Measurements from ENCODE around the gene APMAP. TPM values are rescaled to one million over a fixed set of nuclear protein-coding genes. Genes with fewer than 3 reads are reported as not detected.

Gene APMAP
- total RNA-seq, 2 experiments from 2014 or later: 47.9 to 48.8 TPM

DNA sequence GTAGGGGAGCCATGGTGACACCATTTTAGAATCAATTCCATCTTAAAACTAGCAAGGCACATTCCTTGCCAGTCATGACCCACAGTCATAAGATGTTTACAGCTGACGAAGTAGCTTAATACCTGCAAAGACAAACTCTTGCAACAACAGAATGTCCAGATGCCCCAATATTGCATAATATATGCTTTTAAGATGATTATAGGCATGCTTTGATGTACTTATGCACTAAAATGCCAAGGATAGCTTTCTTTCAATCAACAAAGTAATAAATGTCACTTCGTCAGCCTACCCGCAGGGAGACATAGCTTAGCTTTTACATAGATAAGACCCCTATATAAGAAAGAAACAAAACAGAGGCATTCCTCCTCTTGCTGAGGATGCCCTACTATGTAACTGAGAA, 38.7 kb upstream of the APMAP start:
- no peaks in the 10 kb centered on the region for H3K9me3 Mint-ChIP-seq
- DNase-seq: no peak
- H3K4me1 Mint-ChIP-seq: peaks cover 21% of the 10 kb centered on the region
- no peaks in the 10 kb centered on the region for H3K27me3 Mint-ChIP-seq
- H3K27ac Mint-ChIP-seq: no peak overlapping the region
- H3K36me3 Mint-ChIP-seq: peaks cover 4% of the 10 kb centered on the region
- no peak overlapping the region for H3K4me3 Mint-ChIP-seq

DNA sequence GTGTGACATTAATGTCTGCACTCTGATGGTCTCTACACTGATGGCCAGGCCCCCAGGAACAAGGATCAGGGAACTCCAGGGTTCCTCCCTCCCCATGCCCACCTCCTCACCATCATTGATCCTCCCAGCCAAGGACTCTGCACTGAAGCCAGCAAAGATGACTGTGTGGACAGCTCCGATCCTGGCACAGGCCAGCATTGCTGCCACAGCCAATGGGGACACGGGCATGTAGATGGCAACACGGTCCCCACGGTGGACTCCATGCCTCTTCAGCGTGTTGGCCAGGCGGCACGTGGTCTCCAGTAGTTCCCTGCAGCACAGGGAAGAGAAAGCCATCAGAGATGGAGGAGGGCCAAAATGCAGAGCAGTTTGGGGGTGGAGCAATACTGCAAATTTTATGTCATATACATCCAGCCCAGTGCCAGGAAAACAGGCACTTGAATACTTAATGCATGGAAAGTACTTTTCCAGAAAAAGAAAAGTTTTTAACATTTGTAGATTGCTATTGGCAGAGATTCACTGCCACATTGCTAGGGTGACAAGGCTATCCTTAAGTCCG, 38.2 kb upstream of the APMAP start:
- H3K9me3 Mint-ChIP-seq: no peaks in the 10 kb centered on the region
- H3K27ac Mint-ChIP-seq: no peak overlapping the region
- no peaks in the 10 kb centered on the region for H3K27me3 Mint-ChIP-seq
- peaks cover 16% of the 10 kb centered on the region for H3K4me1 Mint-ChIP-seq
- DNase-seq: no peak
- peaks cover 4% of the 10 kb centered on the region for H3K36me3 Mint-ChIP-seq
- H3K4me3 Mint-ChIP-seq: no peak overlapping the region

DNA sequence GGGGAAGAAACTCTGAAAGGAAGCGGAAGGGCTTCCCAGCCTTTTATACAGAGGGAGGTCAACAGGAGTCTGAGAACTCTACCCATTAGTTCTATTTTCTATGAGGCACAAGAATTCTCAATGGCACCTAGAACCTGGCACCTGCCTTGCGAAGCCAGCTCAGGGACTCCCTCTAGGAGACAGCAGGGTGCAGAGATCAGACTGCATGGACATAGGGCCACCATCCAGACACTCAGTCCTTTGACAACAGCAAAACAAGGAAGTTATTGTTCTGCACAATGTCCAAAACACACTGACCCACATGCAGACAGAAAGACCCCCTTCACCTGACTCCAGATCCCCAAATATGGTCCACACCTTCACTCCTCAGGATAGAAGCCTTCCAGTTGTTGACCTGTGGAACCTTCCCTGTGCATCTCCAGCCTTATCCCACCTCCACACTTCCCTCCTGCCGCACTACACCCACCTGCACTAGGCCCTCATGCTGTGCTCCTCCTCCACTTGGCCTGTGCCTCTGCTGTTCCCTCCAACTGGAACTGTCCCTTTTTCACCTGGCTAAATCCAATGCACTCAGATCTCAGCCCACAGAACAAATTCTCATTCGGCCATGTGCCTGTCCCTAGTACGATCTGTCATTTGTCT, 37.6 kb upstream of the APMAP start:
- Mint-ChIP-seq H3K9me3 (no peaks in the 10 kb centered on the region), H3K27me3 (no peaks in the 10 kb centered on the region), H3K36me3 (peaks cover 4% of the 10 kb centered on the region), H3K4me1 (peaks cover 12% of the 10 kb centered on the region), H3K4me3 (no peak overlapping the region), H3K27ac (no peak overlapping the region)
- no peak for DNase-seq

DNA sequence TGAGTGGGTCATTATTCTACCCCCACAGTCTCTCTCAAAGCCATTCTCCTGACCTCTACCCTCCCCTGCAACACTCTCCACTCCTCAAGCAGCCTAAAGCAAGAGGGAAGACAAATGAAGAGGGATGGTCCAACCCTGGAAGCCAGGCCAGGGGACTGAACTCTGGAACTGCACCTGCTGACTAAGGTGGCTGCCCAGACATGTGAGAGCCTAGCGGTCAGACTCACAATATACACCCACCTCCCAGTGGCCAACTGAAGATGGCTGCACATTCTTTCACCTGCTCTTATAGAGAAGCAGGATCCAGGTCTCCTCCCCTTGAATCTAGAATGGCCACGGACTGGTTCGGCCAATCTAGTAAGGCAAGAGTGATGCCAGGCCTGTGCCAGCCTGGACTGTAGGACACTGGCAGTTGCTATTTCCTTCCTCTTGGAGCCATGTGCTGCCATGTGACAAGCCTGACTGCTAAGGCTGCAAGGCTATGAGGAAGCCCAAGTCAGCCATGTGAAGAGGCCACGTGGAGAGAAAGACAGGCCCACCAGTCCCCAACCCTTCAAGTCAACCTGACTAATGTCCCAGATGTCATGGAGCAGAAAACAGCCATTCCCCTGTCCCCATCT, 33.5 kb upstream of the APMAP start:
- Mint-ChIP-seq H3K9me3 (no peaks in the 10 kb centered on the region), H3K4me3 (no peak overlapping the region), H3K27me3 (no peaks in the 10 kb centered on the region), H3K27ac (no peak overlapping the region), H3K36me3 (peaks cover 4% of the 10 kb centered on the region), H3K4me1 (peaks cover 11% of the 10 kb centered on the region)
- DNase-seq: no peak

DNA sequence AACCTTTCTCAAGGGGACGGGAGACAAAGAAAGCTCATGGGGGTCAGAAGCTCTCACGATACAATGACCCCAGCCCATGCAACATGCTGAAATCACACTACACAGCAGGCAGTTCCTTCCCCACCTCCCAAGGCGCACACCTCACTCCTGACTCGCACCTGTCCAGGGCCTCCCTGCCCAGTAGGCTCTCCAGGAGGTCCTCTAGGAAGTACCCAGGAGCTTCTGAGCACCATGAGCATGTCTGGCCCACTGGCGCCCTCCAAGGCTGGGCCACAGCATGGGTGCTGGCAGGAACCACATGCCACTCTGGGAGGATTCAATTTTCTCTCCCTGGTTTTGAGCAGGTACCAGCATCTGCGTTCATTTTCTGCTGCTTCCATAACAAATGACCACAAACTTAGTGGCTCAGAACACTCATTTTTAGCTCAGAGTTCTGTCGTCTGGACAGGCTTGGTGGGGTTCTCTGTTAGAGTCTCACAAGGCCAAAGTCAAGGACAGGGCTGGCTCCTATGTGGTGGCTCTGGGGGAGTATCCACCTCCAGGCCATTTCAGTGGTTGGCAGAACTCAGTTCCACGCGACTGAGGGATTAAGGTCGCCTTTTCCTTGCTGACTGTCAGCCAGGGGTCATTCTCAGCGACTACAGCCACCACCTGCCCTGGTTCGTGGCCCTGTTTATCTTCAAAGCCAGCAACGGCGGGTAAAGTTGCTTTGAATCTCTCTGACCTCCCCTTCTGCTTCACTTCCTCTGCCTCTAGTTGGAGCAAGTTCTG, 32.7 kb upstream of the APMAP start:
- Mint-ChIP-seq H3K27ac (no peak overlapping the region), H3K4me1 (peaks cover 8% of the 10 kb centered on the region), H3K27me3 (no peaks in the 10 kb centered on the region), H3K36me3 (peaks cover 2% of the 10 kb centered on the region), H3K9me3 (no peaks in the 10 kb centered on the region), H3K4me3 (no peak overlapping the region)
- no peak for DNase-seq

DNA sequence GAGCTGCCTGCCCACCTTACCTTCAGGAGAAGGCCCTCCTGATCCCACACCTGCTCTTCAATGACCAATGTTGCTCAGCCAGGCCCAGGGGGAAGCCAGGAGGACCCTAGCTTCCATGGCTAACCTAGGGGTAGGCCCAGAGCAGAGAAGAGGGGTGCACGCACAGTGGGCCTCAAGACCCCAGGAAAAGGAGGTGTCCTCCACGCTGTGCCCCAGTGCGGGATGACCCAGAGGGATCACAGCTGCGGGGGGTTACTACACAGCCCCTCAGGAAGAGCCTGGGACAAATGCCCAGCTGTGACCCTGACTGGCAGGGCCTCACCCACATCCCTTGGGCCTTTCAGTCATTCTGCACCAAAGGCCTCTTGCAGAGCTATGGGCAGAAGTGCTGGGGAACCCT, 31.6 kb upstream of the APMAP start:
- no peak for DNase-seq
- no peaks in the 10 kb centered on the region for H3K9me3 Mint-ChIP-seq
- H3K36me3 Mint-ChIP-seq: no peaks in the 10 kb centered on the region
- peaks cover 5% of the 10 kb centered on the region for H3K4me1 Mint-ChIP-seq
- H3K27ac Mint-ChIP-seq: no peak overlapping the region
- no peak overlapping the region for H3K4me3 Mint-ChIP-seq
- H3K27me3 Mint-ChIP-seq: no peaks in the 10 kb centered on the region

DNA sequence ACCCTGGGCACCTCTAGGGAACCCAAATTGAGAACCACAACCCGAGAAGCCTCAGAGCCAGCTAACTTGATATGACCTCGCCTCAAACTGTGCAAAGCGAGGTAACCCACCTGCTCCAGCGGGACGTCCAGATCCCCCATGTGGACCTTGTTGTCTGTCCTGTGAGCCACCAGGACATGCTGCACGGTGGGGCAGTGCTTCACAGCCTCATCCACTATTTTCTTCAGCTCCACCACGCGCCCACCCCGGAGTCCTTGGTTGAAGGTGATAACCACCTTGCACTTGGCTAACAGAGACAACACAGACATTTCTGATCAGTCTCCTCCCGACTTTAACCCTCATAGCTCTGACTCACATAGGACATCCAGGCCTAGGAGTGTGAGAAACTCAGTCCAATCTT, 30.8 kb upstream of the APMAP start:
- Mint-ChIP-seq H3K4me1 (peaks cover 5% of the 10 kb centered on the region), H3K36me3 (no peaks in the 10 kb centered on the region), H3K4me3 (no peak overlapping the region), H3K27me3 (no peaks in the 10 kb centered on the region), H3K27ac (no peak overlapping the region), H3K9me3 (no peaks in the 10 kb centered on the region)
- no peak for DNase-seq

DNA sequence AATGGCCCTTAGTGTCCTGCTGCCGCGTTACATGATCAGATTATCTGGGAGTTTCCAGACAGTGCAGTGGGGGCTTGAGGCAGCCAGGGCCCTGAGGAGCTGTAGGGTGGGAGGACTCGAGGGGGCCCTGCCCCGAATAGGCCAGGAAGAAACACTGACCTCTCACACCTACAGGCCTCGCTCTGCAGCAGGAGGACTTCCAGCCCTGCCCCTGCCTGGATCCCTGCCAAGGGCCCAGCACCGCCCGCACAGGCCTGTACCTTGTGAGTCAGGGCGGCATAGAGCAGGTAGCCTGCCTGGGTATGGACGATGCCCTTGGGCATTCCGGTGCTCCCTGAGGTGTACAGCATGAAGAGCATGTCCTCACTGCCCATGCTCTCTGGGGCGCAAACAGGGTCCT, 30.1 kb upstream of the APMAP start:
- Mint-ChIP-seq H3K9me3 (no peaks in the 10 kb centered on the region), H3K27me3 (no peaks in the 10 kb centered on the region), H3K36me3 (no peaks in the 10 kb centered on the region), H3K4me1 (peaks cover 4% of the 10 kb centered on the region), H3K27ac (no peak overlapping the region), H3K4me3 (no peak overlapping the region)
- DNase-seq: no peak

DNA sequence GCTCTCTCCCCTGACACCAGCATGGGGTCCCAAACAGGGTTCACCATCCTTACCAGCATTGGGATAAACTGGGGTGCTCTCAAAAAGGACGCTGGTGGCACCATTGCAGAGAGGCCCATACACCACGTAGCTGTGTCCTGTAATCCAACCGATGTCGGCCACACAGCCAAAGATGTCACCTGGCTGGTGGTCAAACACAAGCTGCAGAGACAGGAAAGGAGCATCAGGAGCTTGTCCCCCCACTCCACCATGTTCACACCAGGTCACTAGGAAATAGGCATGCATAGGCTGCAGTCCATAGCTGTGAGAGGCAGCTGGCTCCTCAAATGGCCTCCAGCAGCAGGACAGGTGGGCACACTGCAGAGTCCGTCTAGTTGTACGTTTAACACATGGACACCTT, 28.8 kb upstream of the APMAP start:
- Mint-ChIP-seq H3K27me3 (no peaks in the 10 kb centered on the region), H3K9me3 (no peaks in the 10 kb centered on the region), H3K36me3 (no peaks in the 10 kb centered on the region), H3K4me3 (no peak overlapping the region), H3K4me1 (peaks cover 4% of the 10 kb centered on the region), H3K27ac (no peak overlapping the region)
- no peak for DNase-seq

DNA sequence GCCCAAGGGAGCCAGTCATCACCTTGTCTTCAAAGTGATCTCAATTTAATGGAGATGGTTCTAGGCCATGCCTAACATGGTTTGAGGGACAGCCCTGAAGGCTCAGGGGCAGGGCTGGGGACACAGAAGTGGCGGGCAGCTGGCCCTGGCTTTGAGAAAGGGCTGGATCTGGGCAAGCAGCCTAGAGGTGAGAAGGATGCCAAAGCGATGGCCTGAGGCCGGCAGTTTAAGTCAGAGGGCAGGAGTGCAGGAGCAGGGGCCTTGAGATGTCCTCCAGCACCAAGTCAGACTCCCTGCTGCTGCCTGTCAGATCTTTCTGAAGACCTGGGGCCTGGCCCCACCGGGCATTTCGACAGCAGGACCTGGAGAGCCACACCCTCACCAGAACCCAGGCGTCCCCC, 28.4 kb upstream of the APMAP start:
- Mint-ChIP-seq H3K9me3 (no peaks in the 10 kb centered on the region), H3K27me3 (no peaks in the 10 kb centered on the region), H3K27ac (no peak overlapping the region), H3K4me3 (no peak overlapping the region), H3K36me3 (no peaks in the 10 kb centered on the region), H3K4me1 (peaks cover 2% of the 10 kb centered on the region)
- DNase-seq: no peak

DNA sequence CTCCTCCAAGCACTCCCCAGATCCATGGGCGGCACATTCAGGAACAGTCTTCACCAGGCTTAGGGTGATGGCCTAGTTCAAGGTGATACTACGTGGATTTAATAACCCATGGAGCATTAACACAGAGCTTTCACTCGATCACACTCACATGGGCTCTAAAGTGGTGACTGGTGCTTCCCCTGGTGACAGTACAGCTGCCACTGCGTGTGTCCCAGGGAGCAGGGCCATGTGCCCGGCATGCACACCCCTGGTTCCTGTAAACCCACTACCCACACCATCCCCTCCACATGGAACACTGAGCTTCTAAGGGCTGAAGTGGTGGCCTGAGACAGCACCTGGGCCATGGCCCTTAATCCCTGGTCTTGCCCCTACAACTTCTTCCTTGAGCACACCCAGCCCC, 27.8 kb upstream of the APMAP start:
- H3K4me3 Mint-ChIP-seq: no peak overlapping the region
- no peaks in the 10 kb centered on the region for H3K36me3 Mint-ChIP-seq
- no peak for DNase-seq
- H3K27me3 Mint-ChIP-seq: no peaks in the 10 kb centered on the region
- H3K4me1 Mint-ChIP-seq: peaks cover 2% of the 10 kb centered on the region
- H3K9me3 Mint-ChIP-seq: no peaks in the 10 kb centered on the region
- H3K27ac Mint-ChIP-seq: no peak overlapping the region

DNA sequence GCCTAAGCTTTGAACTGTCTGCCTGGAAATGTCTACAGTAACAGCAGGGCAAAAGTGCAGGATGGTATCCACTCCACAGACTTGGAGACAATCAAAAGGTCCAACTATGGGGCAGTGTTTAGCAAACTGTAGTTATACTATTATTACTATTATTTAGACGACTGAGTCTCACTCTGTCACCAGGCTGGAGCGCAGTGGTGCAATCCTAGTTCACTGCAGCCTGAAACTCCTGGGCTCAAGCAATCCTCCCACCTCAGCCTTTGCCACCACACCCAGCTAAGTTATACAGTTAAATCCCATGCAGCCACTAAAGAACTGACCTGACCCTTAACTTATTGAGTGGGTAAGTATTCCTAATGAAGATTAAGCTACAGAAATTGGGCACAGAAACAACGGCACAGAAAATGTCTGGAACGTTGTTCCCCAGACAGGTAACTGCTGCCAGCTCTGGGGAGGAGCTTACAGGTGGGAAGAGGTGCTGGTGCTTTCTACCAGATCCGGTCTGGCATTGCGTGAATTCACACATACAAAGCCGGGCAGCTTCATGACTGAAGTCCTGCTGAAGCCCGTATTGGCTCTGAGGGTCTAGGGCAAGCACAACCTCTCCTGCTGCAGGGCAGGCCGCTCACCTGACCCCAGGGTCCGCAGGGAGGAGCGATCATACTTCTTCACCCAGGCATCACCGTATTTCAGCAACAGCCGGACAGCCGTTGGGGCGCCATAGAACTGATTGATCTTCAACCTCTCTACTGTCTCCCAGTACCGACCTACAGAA, 27.0 kb upstream of the APMAP start:
- H3K27me3 Mint-ChIP-seq: no peaks in the 10 kb centered on the region
- H3K4me3 Mint-ChIP-seq: no peak overlapping the region
- H3K27ac Mint-ChIP-seq: no peak overlapping the region
- peaks cover 2% of the 10 kb centered on the region for H3K4me1 Mint-ChIP-seq
- H3K36me3 Mint-ChIP-seq: no peaks in the 10 kb centered on the region
- no peak for DNase-seq
- H3K9me3 Mint-ChIP-seq: no peaks in the 10 kb centered on the region

DNA sequence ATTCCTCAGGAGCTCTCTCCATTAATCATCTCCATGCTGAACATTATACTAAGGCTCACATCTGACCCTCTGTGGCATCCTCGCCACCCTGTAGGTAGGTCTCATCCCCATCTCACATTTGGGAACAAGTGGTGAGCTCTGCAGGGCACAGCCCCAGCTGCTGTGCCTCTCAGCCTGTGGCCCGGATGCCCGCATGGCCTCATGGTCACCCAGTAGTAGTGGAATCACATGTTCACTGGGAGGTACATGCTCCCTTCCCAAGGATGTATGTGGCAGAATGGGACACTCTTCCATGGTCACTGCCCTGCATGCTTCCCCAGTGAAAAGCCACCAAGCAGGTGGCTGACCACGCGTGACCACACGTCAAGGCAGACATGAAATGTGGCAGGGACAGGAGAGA, 26.3 kb upstream of the APMAP start:
- no peak for DNase-seq
- Mint-ChIP-seq H3K9me3 (no peaks in the 10 kb centered on the region), H3K27me3 (no peaks in the 10 kb centered on the region), H3K36me3 (peaks cover 2% of the 10 kb centered on the region), H3K4me3 (no peak overlapping the region), H3K27ac (no peak overlapping the region), H3K4me1 (peaks cover 2% of the 10 kb centered on the region)

DNA sequence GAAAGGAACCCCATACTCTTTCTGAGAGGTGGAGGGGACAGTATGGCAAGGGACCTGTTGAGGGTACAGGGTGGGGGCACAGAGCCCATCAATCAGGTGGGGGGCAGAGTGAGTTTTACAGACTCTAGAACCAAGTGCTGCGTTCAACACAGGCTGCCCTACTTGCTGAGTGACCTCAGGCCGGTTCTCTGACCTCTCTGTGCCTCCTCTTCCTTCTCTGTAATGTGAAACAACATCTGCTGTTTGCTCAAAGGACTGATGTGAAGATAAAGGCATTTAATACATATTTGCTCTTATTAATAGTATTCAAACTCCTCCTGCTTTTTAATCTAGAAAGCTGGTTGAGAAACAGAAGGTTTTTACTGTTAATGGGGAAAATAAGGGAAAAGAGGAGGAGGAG, 25.9 kb upstream of the APMAP start:
- H3K36me3 Mint-ChIP-seq: peaks cover 2% of the 10 kb centered on the region
- H3K9me3 Mint-ChIP-seq: no peaks in the 10 kb centered on the region
- H3K27ac Mint-ChIP-seq: no peak overlapping the region
- H3K4me3 Mint-ChIP-seq: no peak overlapping the region
- no peak for DNase-seq
- H3K4me1 Mint-ChIP-seq: peaks cover 2% of the 10 kb centered on the region
- no peaks in the 10 kb centered on the region for H3K27me3 Mint-ChIP-seq

DNA sequence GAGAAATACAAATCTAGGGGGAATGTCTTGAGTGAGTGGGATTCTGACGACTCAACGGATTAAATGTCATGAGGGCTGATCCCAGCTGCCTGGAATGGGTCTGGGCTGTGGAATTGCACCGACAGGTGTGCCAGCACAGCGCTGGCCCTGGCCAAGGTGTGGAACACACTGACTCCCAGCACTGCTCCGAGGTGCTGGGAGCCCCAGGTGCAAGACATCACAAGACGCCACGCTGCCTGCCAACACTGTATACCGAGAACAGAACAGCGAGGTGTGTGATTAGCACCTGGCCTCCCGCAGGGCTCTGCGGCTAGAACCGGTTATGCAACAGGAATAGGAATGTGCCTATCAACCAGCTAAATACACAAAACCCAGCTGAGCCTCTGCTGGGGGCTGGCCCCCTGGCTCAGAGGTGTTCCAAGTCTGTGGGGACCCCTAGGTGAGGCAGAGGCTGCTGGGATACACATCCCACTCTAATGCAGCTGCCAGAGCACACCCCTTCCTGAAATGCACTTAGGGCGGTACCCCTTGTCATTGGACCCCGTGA, 24.8 kb upstream of the APMAP start:
- Mint-ChIP-seq H3K4me1 (no peaks in the 10 kb centered on the region), H3K36me3 (peaks cover 2% of the 10 kb centered on the region), H3K27ac (no peak overlapping the region)

More for the DNA sequence above, 24.8 kb upstream of the APMAP start:
- no peak for DNase-seq
- Mint-ChIP-seq H3K4me3 (no peak overlapping the region), H3K27me3 (no peaks in the 10 kb centered on the region), H3K9me3 (no peaks in the 10 kb centered on the region)
